GM21381 (cell line): ENCODE results near the gene GARIN5A.
A peak's percentile ranks its signal among the peaks of the same experiment; 100 is the strongest.

Experiments used
- ATAC-seq: cut with Tn5 transposase; IDR thresholded peaks from one replicate; pipeline ENCODE4 v1.9.1; 2021; ENCODE audit warnings: mild to moderate bottlenecking, moderate library complexity; ENCODE audit not compliant: unreplicated experiment

The GARIN5A gene

GRCh38 chr19:50476224-50476906 is at the start of gene GARIN5A, which contains the start of gene EMC10:
Gene GARIN5A, minus strand, starts transcription at chr19:50476848. Its CDS starts 460 bp downstream, at chr19:50476388.
Gene EMC10, plus strand, starts transcription at chr19:50476507. Its CDS starts 38 bp downstream, at chr19:50476545.
- peak; percentile 74 for ATAC-seq

- no peak for ATAC-seq
Measured at GRCh38 chr19:50522881-50523280, 46.2 kb upstream of the GARIN5A start.

GRCh38 chr19:50520822-50521465 is 44.3 kb upstream of the GARIN5A start:
- ATAC-seq = no peak

GRCh38 chr19:50519006-50519575 is 42.4 kb upstream of the GARIN5A start:
- ATAC-seq = no peak

- no peak for ATAC-seq
Measured at GRCh38 chr19:50518091-50519005, 41.7 kb upstream of the GARIN5A start.

GRCh38 chr19:50517704-50518075 is 41.0 kb upstream of the GARIN5A start:
- no peak for ATAC-seq

GRCh38 chr19:50516964-50517703 is 40.5 kb upstream of the GARIN5A start:
- no peak for ATAC-seq

- ATAC-seq = no peak
Measured at GRCh38 chr19:50516456-50516855, 39.8 kb upstream of the GARIN5A start.

GRCh38 chr19:50515168-50515561 is 38.5 kb upstream of the GARIN5A start:
- no peak for ATAC-seq

GRCh38 chr19:50514346-50515167 is 37.9 kb upstream of the GARIN5A start:
- ATAC-seq = no peak

- ATAC-seq = no peak
Measured at GRCh38 chr19:50513746-50514345, 37.2 kb upstream of the GARIN5A start, which contains the start of gene ASPDH. Gene ASPDH, minus strand, starts transcription at chr19:50513913. Its CDS starts 90 bp downstream, at chr19:50513823.

GRCh38 chr19:50512999-50513745 is 36.5 kb upstream of the GARIN5A start:
- ATAC-seq = no peak

GRCh38 chr19:50512112-50512998 is 35.7 kb upstream of the GARIN5A start:
- ATAC-seq = no peak

- peak; percentile 86 for ATAC-seq
Measured at GRCh38 chr19:50511069-50511822, 34.6 kb upstream of the GARIN5A start, which contains the start of gene JOSD2. Gene JOSD2, minus strand, starts transcription at chr19:50511191. Its CDS starts 760 bp downstream, at chr19:50510431.

- ATAC-seq = no peak
Measured at GRCh38 chr19:50510700-50511068, 34.0 kb upstream of the GARIN5A start.

- no peak for ATAC-seq
Measured at GRCh38 chr19:50510121-50510670, 33.5 kb upstream of the GARIN5A start.
